Coronary artery (tissue), 2 donors: ENCODE measurements around the gene CDC45.
"Not testable (repeated sequence)": the region's sequence is repeated elsewhere in the genome, so short reads cannot be mapped to it uniquely, and the experiment has no call there.

ENCODE experiments used
- DNase-seq: peaks from one replicate; pipeline ENCODE4 v3.0.0-alpha.2; 2017; ENCODE audit warnings: low spot score
- H3K27ac ChIP-seq, 2 donors: fragments of 200-600 bp; sonication (generic); one replicate each; pipeline ENCODE4 v1.5.1; 2016 to 2019
- H3K4me3 ChIP-seq: fragments of 200-600 bp; sonication (generic); 2 replicates; pipeline ENCODE4 v1.5.1; 2016; ENCODE audit warnings: mild to moderate bottlenecking, moderate library complexity
- TF ChIP-seq, protein P1 (sequence below): fragments of 200-600 bp; sonication (generic); IDR thresholded peaks from one replicate; pipeline ENCODE4 v1.5.1; 2019; ENCODE audit warnings: antibody characterized with exemption

Gene CDC45

GRCh38 chr22:19546680-19547079 lies 67.0 kb downstream of the CDC45 start:
- no peak for DNase-seq
- Histone ChIP-seq H3K27ac (no peak overlapping the region), H3K4me3 (no peak overlapping the region)
- TF ChIP-seq, protein P1, sequence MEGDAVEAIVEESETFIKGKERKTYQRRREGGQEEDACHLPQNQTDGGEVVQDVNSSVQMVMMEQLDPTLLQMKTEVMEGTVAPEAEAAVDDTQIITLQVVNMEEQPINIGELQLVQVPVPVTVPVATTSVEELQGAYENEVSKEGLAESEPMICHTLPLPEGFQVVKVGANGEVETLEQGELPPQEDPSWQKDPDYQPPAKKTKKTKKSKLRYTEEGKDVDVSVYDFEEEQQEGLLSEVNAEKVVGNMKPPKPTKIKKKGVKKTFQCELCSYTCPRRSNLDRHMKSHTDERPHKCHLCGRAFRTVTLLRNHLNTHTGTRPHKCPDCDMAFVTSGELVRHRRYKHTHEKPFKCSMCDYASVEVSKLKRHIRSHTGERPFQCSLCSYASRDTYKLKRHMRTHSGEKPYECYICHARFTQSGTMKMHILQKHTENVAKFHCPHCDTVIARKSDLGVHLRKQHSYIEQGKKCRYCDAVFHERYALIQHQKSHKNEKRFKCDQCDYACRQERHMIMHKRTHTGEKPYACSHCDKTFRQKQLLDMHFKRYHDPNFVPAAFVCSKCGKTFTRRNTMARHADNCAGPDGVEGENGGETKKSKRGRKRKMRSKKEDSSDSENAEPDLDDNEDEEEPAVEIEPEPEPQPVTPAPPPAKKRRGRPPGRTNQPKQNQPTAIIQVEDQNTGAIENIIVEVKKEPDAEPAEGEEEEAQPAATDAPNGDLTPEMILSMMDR: no peak

DNA sequence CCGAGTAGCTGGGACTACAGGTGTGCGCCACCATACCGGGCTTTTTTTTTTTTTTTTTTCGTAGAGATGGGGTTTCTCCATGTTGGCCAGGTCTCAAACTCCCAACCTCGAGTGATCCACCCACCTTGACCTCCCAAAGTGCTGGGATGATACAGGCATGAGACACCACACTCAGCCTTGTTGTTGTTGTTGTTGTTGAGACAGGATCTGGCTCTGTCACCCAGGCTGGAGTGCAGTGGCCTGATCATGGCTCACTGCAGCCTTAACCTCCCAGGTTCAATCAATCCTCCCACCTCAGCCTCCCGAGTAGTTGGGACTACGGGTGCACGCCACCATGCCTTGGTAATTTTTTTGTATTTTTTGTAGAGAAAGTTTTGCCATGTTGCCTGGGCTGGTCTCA lies 67.9 kb downstream of the CDC45 start:
- no peak overlapping the region for H3K27ac ChIP-seq
- H3K4me3 ChIP-seq: no peak overlapping the region
- TF ChIP-seq, protein P1: no peak
- no peak for DNase-seq

DNA sequence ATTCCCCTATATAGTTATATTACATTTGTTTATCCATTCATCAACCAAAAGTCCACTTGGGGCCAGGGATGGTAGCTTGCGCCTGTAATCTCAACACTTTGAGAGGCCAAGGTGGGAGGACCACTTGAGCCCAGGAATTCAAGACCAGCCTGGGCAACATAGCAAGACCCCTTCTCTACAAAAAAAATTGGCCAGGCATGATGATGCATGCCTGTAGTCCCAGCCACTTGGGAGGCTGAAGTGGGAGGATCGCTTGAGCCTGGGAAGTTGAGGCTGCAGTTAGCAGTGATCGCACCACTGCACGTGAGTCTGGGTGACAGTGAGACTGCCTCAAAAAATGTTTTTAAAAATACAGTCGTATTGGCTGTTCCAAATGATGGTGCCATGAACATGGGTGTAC lies 68.7 kb downstream of the CDC45 start:
- DNase-seq, H3K27ac ChIP-seq, H3K4me3 ChIP-seq: not testable (repeated sequence)

- TF ChIP-seq, protein P1: no peak
- Histone ChIP-seq H3K27ac (no peak overlapping the region), H3K4me3 (no peak overlapping the region)
- no peak for DNase-seq
Measured at GRCh38 chr22:19548964-19549363, 69.2 kb downstream of the CDC45 start.

GRCh38 chr22:19549428-19549827 lies 69.7 kb downstream of the CDC45 start:
- no peak overlapping the region for H3K27ac ChIP-seq
- TF ChIP-seq, protein P1: no peak
- no peak for DNase-seq
- H3K4me3 ChIP-seq: no peak overlapping the region

DNA sequence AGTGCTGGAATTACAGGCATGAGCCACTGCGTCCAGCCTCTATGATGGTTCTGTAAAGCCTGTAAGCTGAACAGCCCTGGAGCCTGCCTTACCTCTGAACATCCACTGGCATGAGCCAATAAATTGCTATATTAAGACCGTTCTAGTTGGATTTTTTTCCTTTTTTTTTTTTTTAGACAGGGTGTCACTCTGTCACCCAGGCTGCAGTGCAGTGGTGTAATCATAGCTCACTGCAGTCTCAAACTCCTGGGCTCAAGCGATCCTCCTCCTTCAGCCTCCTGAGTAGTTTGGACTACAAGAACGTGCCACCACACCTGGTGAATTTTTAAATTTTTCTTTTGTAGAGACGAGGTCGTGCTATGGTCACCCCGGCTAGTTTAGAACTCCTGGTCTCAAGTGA lies 70.7 kb downstream of the CDC45 start:
- H3K4me3 ChIP-seq: no peak overlapping the region
- no peak for DNase-seq
- TF ChIP-seq, protein P1: no peak
- H3K27ac ChIP-seq: no peak overlapping the region

DNA sequence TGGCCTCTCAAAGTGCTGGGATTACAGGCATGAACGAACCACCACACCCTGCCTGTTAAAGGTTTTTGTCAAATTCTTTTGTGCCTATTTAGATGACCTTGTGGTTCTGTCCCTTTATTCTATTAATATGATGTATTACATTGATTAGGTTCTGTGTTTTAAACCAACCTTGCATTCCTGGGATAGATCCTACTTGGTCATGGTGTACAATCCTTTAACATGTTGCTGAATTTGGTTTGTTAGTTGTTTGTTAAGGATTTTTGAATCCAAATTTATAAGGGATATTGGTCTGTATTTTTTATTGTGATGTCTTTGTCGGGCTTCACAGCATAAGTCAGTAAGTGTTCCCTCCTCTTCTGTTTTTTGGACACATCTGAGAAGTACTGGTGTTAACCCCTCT lies 73.5 kb downstream of the CDC45 start:
- no peak for DNase-seq
- TF ChIP-seq, protein P1: no peak
- no peak overlapping the region for H3K4me3 ChIP-seq
- no peak overlapping the region for H3K27ac ChIP-seq

DNA sequence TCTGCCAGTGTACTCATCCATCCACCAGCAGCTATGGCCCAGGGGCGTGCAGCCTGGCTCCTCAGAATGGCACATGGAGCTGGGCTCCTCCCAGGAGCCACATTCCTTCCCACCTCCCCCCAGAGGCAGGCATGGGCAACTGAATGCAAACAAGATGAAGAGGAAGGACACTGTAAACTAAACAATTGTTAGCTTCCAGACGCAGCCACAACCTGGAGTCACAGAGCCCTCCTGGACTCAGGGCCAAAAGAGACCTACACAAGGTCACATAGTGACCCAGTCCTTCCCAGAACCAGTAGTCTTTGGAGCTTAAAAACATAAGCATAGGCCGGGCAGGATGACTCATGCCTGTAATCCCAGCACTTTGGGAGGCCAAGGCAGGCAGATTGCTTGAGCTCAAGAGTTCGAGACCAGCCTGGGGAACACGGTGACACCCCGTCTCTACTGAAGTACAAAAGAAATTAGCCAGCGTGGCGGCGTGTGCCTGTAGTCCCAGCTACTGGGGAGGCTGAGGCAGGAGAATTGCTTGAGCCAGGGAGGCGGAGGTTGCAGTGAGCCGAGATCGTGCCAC lies 75.2 kb downstream of the CDC45 start:
- TF ChIP-seq, protein P1: no peak
- Histone ChIP-seq H3K4me3 (no peak overlapping the region), H3K27ac (no peak overlapping the region)
- no peak for DNase-seq
